Fibroblast of pulmonary artery (primary cell): ENCODE results near the gene TMEM200B.
"Not testable (repeated sequence)": the region's sequence is repeated elsewhere in the genome, so short reads cannot be mapped to it uniquely, and the experiment has no call there.

Experiments
- DNase-seq: peaks from one replicate; pipeline ENCODE4 v3.0.0-alpha.2; 2010; ENCODE audit warnings: low read depth
- H3K4me3 ChIP-seq: replicated peaks from 2 replicates; pipeline ENCODE4 v1.5.1; 2011; ENCODE audit warnings: low read depth, mild to moderate bottlenecking, control low read depth, low read length, moderate library complexity
- TF ChIP-seq, protein P1 (sequence below): IDR thresholded peaks from 2 replicates; pipeline ENCODE4 v1.5.1; 2011; ENCODE audit warnings: mild to moderate bottlenecking, control low read depth, low read length, inconsistent platforms; ENCODE audit errors: missing control alignments

Gene TMEM200B

GRCh38 chr1:29094433-29094832, 29.3 kb downstream of the TMEM200B start:
- no peak for DNase-seq
- H3K4me3 ChIP-seq, result no peak overlapping the region
- TF ChIP-seq, protein P1, sequence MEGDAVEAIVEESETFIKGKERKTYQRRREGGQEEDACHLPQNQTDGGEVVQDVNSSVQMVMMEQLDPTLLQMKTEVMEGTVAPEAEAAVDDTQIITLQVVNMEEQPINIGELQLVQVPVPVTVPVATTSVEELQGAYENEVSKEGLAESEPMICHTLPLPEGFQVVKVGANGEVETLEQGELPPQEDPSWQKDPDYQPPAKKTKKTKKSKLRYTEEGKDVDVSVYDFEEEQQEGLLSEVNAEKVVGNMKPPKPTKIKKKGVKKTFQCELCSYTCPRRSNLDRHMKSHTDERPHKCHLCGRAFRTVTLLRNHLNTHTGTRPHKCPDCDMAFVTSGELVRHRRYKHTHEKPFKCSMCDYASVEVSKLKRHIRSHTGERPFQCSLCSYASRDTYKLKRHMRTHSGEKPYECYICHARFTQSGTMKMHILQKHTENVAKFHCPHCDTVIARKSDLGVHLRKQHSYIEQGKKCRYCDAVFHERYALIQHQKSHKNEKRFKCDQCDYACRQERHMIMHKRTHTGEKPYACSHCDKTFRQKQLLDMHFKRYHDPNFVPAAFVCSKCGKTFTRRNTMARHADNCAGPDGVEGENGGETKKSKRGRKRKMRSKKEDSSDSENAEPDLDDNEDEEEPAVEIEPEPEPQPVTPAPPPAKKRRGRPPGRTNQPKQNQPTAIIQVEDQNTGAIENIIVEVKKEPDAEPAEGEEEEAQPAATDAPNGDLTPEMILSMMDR, result no peak

DNA sequence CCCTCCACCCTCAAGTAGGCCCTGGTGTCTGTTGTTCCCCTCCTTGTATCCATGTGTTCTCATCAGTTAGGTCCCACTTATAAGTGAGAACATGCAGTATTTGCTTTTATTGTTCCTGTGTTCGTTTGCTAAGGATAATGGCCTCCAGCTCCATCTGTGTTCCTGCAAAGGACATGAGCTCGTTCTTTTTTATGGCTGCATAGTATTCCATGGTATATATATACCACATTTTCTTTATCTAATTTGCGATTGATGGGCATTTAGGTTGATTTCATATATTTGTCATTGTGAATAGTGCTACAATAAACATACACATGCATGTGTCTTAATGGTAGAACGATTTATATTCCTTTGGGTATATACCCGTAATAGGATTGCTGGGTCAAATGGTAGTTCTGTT, 31.0 kb downstream of the TMEM200B start:
- not testable (repeated sequence) for DNase-seq, H3K4me3 ChIP-seq

DNA sequence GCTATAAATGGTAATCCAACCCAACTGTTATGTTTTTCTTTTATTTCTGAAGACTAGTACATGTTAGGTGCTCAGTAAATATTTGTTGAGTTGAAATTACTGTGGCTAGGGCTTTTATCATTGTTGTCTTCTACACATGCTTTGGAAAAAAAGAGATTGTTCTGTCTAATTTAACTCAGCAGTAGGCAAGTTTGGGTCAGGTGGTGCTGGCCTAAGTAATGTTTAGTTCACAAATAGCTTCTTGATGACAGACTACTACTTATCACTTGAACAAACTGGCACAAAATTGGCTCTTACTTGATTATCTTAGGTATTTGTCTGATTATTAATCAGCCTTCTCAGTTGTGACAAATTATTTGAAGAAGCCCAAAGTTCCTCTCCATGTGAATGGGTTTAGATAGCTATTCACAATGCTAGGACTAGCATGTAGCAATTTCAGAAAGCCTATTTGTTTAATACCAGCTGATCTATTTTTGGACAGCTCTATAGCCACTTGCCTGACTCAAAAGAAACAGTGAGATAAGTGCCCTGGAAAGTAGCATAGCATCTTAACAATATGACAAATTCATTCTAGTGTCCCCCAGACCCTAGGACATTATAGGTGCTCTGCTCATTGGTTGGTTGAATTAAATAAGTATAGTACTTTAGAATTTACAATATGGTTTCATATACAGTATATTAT, 32.6 kb downstream of the TMEM200B start:
- no peak for DNase-seq
- H3K4me3 ChIP-seq, result no peak overlapping the region
- TF ChIP-seq, protein P1, result no peak

DNA sequence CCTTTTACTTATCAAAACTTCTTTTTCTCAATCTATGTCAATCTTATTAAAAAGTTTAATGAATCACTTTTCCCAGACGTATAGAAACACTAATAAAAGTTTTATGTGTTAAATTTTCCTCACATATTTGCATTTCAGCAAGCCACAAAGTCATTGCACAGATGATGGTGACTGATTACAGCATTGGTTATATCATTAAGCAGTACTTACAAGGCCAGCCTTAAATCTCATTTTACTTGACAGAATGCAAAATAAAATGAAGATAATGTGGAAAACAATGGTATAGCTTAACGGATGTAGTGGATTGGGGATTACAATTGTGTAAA, 39.5 kb downstream of the TMEM200B start:
- TF ChIP-seq, protein P1, result no peak
- DNase-seq, result no peak
- no peak overlapping the region for H3K4me3 ChIP-seq

DNA sequence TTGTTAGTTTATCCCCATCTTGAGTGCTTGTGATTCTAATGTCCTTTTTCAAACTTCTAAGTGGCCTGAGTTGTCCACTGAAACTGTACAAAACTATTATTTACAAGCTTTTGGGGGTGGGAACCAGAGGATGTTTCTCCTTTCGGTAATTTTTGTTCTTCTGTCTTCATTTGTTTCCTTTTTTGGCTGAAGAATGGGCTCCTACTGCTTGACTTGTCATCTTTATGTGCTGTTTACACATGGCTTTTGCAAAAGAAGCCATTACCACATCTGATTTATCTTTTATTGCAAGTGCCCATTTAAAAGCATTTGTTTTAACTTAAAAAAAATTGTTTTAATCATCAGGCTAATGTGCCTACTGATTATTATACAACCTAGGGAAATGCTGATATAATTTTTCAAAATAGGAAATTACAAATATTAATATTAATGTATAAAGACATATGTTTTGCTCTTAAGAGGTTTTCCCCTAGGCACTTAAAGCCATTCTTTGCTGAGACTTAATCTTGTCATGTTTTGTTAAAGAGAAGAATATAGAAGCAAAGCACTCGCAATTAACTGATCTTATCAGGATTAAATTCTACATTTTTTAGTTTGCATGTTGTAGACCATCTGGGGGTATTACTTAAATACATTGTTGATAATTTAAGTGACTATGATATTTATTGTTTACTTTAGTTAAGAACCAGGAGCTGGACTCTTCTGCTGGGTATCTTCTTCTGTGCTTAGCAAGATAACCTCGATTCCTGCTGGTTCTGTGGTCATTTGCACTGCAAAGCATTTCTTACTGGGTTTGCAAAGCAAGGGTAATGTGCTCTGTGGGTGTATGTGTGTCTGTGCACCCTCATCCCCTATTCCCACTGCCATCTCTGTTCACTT, 40.1 kb downstream of the TMEM200B start:
- TF ChIP-seq, protein P1, result no peak
- no peak overlapping the region for H3K4me3 ChIP-seq
- DNase-seq, result no peak

DNA sequence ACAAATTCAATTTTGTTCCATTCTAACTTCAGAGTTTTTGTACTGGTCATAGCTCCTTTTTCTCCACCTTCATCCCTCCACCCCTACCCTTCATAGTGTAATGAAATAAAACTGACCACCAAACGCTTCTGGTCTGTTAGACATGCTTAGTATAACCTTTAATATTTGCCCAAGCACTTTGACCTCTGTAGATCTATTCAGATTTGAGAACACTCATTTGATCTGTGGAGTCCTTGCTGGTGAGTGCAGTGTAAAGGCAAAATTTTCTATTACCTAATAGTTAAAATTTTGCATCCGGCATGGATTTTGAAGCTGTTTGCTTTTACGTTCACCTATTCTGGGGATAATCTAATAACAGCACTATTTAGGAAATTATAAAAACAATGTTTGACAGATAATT, 41.2 kb downstream of the TMEM200B start:
- H3K4me3 ChIP-seq, result no peak overlapping the region
- TF ChIP-seq, protein P1, result no peak
- no peak for DNase-seq

DNA sequence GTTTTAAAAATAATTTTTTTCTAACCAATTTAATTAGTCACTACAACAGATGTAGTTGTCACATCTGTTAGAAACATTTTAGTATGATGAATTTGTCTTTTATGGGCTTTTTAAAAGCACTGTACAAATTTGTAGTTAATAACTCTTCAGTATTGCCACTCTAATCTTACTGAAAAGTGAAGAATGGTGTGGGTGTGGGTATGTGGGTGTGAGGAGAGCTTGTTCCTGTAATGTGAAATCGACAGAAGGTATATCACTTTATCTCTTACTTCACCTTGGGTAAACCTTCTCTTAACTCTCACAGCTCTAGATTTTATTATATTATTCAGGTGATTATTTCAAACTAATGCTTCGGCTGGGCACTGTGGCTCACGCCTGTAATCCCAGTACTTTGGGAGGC, 42.5 kb downstream of the TMEM200B start:
- TF ChIP-seq, protein P1, result no peak
- no peak for DNase-seq

GRCh38 chr1:29079916-29080629, 43.6 kb downstream of the TMEM200B start:
- DNase-seq, result not testable (repeated sequence)

More for the DNA sequence above, 42.5 kb downstream of the TMEM200B start:
- H3K4me3 ChIP-seq, result no peak overlapping the region

More at GRCh38 chr1:29079916-29080629, 43.6 kb downstream of the TMEM200B start:
- H3K4me3 ChIP-seq, result not testable (repeated sequence)
